PC-3 (cell line): Measurements from ENCODE around the gene MARK3. TPM values are rescaled to one million over a fixed set of nuclear protein-coding genes. Genes with fewer than 3 reads are reported as not detected.
A peak's percentile ranks its signal among the peaks of the same experiment; 100 is the strongest.

ENCODE experiments used
- ATAC-seq: fragments of 200-7000 bp; cut with Tn5 transposase; 2 replicates; pipeline ENCODE4 v1.9.1; 2020; ENCODE audit warnings: mild to moderate bottlenecking, moderate library complexity
- BruUV-seq: library from RNA; stranded (reverse); fragments of 400-500 nt; replicated peaks from 2 replicates; lab custom pipeline; 2021; lab: Mats Ljungman, UMichigan
- CTCF ChIA-PET: fragments of 300-600 bp; sonication (Branson Sonifier 250); formaldehyde crosslinking; loops from one replicate; lab custom pipeline; 2022; ENCODE audit warnings: antibody characterized with exemption; lab: Charles Lee
- POLR2A ChIA-PET: fragments of 300-600 bp; sonication (Branson Sonifier 250); formaldehyde crosslinking; loops from one replicate; lab custom pipeline; 2022; ENCODE audit warnings: antibody characterized with exemption; ENCODE audit not compliant: unreplicated experiment; lab: Charles Lee
- DNase-seq: peaks from one replicate; pipeline ENCODE4 v3.0.0-alpha.2; 2015
- H2AFZ ChIP-seq: fragments of 300-600 bp; sonication (generic); 2 replicates; pipeline ENCODE4 v1.6.0; 2016; ENCODE audit warnings: antibody characterized with exemption, low read length
- H3F3A ChIP-seq: fragments of 300-600 bp; sonication (generic); one replicate; pipeline ENCODE4 v1.6.0; 2017; ENCODE audit warnings: antibody characterized with exemption, low read length, control low read depth, mild to moderate bottlenecking; ENCODE audit not compliant: unreplicated experiment
- H3K27ac ChIP-seq: fragments of 300-600 bp; sonication (generic); 2 replicates; pipeline ENCODE4 v1.5.1; 2016; ENCODE audit warnings: mild to moderate bottlenecking, low read length
- H3K27me3 ChIP-seq: fragments of 300-600 bp; sonication (generic); 2 replicates; pipeline ENCODE4 v1.6.1; 2016; ENCODE audit warnings: low read length, mixed read lengths
- H3K36me3 ChIP-seq: fragments of 300-600 bp; sonication (generic); 2 replicates; pipeline ENCODE4 v1.6.1; 2016; ENCODE audit warnings: low read depth, mixed run types, low read length, mixed read lengths
- H3K4me1 ChIP-seq: fragments of 300-600 bp; sonication (generic); 2 replicates; pipeline ENCODE4 v1.5.1; 2016; ENCODE audit warnings: low read length; ENCODE audit not compliant: insufficient read depth
- H3K4me2 ChIP-seq: fragments of 300-600 bp; sonication (generic); 2 replicates; pipeline ENCODE4 v1.6.0; 2016; ENCODE audit warnings: low read length
- H3K4me3 ChIP-seq: fragments of 300-600 bp; sonication (generic); 2 replicates; pipeline ENCODE4 v1.5.1; 2016; ENCODE audit warnings: mild to moderate bottlenecking, low read length, mixed read lengths
- H3K79me2 ChIP-seq: fragments of 300-600 bp; sonication (generic); 2 replicates; pipeline ENCODE4 v1.6.1; 2017; ENCODE audit warnings: low read length, mixed read lengths
- H3K9ac ChIP-seq: fragments of 300-600 bp; sonication (generic); 2 replicates; pipeline ENCODE4 v1.6.0; 2016; ENCODE audit warnings: mild to moderate bottlenecking, low read length
- H3K9me2 ChIP-seq: fragments of 300-600 bp; sonication (generic); replicated peaks from 2 replicates; pipeline ENCODE4 v1.6.1; 2016; ENCODE audit warnings: mixed run types, low read length, mixed read lengths
- H3K9me3 ChIP-seq: fragments of 300-600 bp; sonication (generic); 2 replicates; pipeline ENCODE4 v1.6.1; 2016; ENCODE audit warnings: low read length, mixed read lengths
- H4K20me1 ChIP-seq: fragments of 300-600 bp; sonication (generic); 2 replicates; pipeline ENCODE4 v1.6.1; 2016; ENCODE audit warnings: low read length, mixed read lengths
- CTCF ChIP-seq: fragments of 300-600 bp; sonication (generic); conservative IDR thresholded peaks from 2 replicates; pipeline ENCODE4 v1.5.1; 2017; ENCODE audit warnings: antibody characterized with exemption, low read depth, mild to moderate bottlenecking, low read length
- EZH2 ChIP-seq: fragments of 300-600 bp; sonication (generic); IDR thresholded peaks from one replicate; pipeline ENCODE4 v1.6.1; 2017; ENCODE audit warnings: antibody characterized with exemption, mild to moderate bottlenecking, low read length; ENCODE audit not compliant: unreplicated experiment
- EZH2phosphoT487 ChIP-seq: fragments of 300-600 bp; sonication (generic); IDR thresholded peaks from 2 replicates; pipeline ENCODE4 v1.6.1; 2018; ENCODE audit warnings: mild to moderate bottlenecking, antibody characterized with exemption, low read length, borderline replicate concordance
- intact Hi-C: fragments of 100-400 bp; cut with micrococcal nuclease; formaldehyde crosslinking; loops from 2 replicates; pipeline ENCODE4 v1.9.0; 2023
- total RNA-seq: library from RNA; depleted of rRNA; stranded (reverse); fragments of >200 nt; gene quantifications from 2 replicates; pipeline ENCODE4 v1.2.3, GENCODE V29; 2014

The MARK3 gene
- total RNA-seq, 1 experiment from 2014 or later = 69.9 TPM

GRCh38 chr14:103535891-103536565 is 150.8 kb downstream of the MARK3 start:
- H3K27me3 ChIP-seq = no peaks in the 10 kb centered on the region
- H3K27ac ChIP-seq = no peak overlapping the region
- no peak for ATAC-seq
- intact Hi-C loops = no loop called here
- H3K79me2 ChIP-seq = peaks cover 15% of the 10 kb centered on the region
- H3K36me3 ChIP-seq = no peaks in the 10 kb centered on the region; the same call in 1 of the 2 replicates
- no peak overlapping the region for H3K4me2 ChIP-seq
- peaks cover 7% of the 10 kb centered on the region; the same call in 1 of the 2 replicates for H4K20me1 ChIP-seq
- peaks cover 24% of the 10 kb centered on the region for H3K4me1 ChIP-seq
- no peaks in the 10 kb centered on the region for H3F3A ChIP-seq
- no peak overlapping the region for H2AFZ ChIP-seq
- ChIA-PET CTCF (no interaction called here), POLR2A (no interaction called here)
- BruUV-seq = no TSS peak
- H3K9me2 ChIP-seq = no peaks in the 10 kb centered on the region
- no peak for DNase-seq
- no peak overlapping the region for H3K9ac ChIP-seq
- H3K4me3 ChIP-seq = no peak overlapping the region
- H3K9me3 ChIP-seq = no peaks in the 10 kb centered on the region
- TF ChIP-seq CTCF (no peak), EZH2 (no peak)

GRCh38 chr14:103536693-103537092 is 151.5 kb downstream of the MARK3 start:
- POLR2A ChIA-PET = no interaction called here
- H3K4me3 ChIP-seq = no peak overlapping the region
- CTCF ChIA-PET = no interaction called here
- ATAC-seq = no peak
- H3F3A ChIP-seq = no peaks in the 10 kb centered on the region
- no peak overlapping the region for H3K4me2 ChIP-seq
- no peaks in the 10 kb centered on the region for H3K9me2 ChIP-seq
- DNase-seq = no peak
- intact Hi-C loops = no loop called here
- no peaks in the 10 kb centered on the region for H3K27me3 ChIP-seq
- H3K9me3 ChIP-seq = no peaks in the 10 kb centered on the region
- no peak overlapping the region for H3K27ac ChIP-seq
- H3K4me1 ChIP-seq = peaks cover 30% of the 10 kb centered on the region
- H3K36me3 ChIP-seq = no peaks in the 10 kb centered on the region; the same call in 1 of the 2 replicates
- TF ChIP-seq EZH2 = no peak
- TF ChIP-seq CTCF = no peak
- no peak for TF ChIP-seq EZH2phosphoT487
- no peak overlapping the region for H2AFZ ChIP-seq
- H4K20me1 ChIP-seq = peaks cover under 1% of the 10 kb centered on the region; the same call in 1 of the 2 replicates
- peaks cover 9% of the 10 kb centered on the region for H3K79me2 ChIP-seq
- H3K9ac ChIP-seq = no peak overlapping the region
- no TSS peak for BruUV-seq

GRCh38 chr14:103537175-103537990 is 152.2 kb downstream of the MARK3 start:
- Histone ChIP-seq H3K4me1 (peaks cover 37% of the 10 kb centered on the region), H3K27ac (peak overlapping the region; percentile 37), H3K9ac (no peak overlapping the region), H3K36me3 (no peaks in the 10 kb centered on the region; the same call in 1 of the 2 replicates), H3K79me2 (peaks cover 2% of the 10 kb centered on the region; the same call in 1 of the 2 replicates), H3F3A (no peaks in the 10 kb centered on the region), H3K9me2 (no peaks in the 10 kb centered on the region), H3K4me2 (no peak overlapping the region), H2AFZ (no peak overlapping the region), H4K20me1 (no peaks in the 10 kb centered on the region), H3K9me3 (no peaks in the 10 kb centered on the region), H3K4me3 (no peak overlapping the region), H3K27me3 (no peaks in the 10 kb centered on the region)
- CTCF ChIA-PET = no interaction called here
- BruUV-seq = TSS peak; percentile 1
- TF ChIP-seq EZH2 = no peak
- TF ChIP-seq CTCF = no peak
- no peak for TF ChIP-seq EZH2phosphoT487
- intact Hi-C loops = no loop called here
- ATAC-seq (peak; percentile 3), DNase-seq (no peak)
- POLR2A ChIA-PET = no interaction called here
